ENCODE results near the gene SPATS2L.

Gene SPATS2L

GRCh38 chr2:200498402-200499162 lies 192.1 kb downstream of the SPATS2L start:
- no peak for DNase-seq (ENCODE audit: low read depth in 2 of 2)

GRCh38 chr2:200502196-200502595 lies 195.7 kb downstream of the SPATS2L start:
- DNase-seq (ENCODE audit: low read depth in 2 of 2), result no peak

- no peak for DNase-seq (ENCODE audit: low read depth in 2 of 2)
These were observed 200.2 kb downstream of the SPATS2L start for GRCh38 chr2:200506679-200507078.

- no peak for DNase-seq (ENCODE audit: low read depth in 2 of 2)
These were observed 200.7 kb downstream of the SPATS2L start for GRCh38 chr2:200507179-200507578.

- DNase-seq (ENCODE audit: low read depth in 2 of 2), result no peak
These were observed 202.7 kb downstream of the SPATS2L start for GRCh38 chr2:200509235-200509611.

GRCh38 chr2:200509612-200510433 lies 203.3 kb downstream of the SPATS2L start, which contains the start of gene KCTD18:
Gene KCTD18 (minus strand): TSS chr2:200510068. CDS start chr2:200507016, 3,052 bp downstream.
- DNase-seq (ENCODE audit: low read depth in 2 of 2), result peak; percentile 78 to 91

GRCh38 chr2:200515155-200515554 lies 208.7 kb downstream of the SPATS2L start:
- no peak for DNase-seq (ENCODE audit: low read depth in 2 of 2)

- no peak for DNase-seq (ENCODE audit: low read depth in 2 of 2)
These were observed 216.7 kb downstream of the SPATS2L start for GRCh38 chr2:200523158-200523557.

GRCh38 chr2:200523604-200524003 lies 217.1 kb downstream of the SPATS2L start:
- no peak for DNase-seq (ENCODE audit: low read depth in 2 of 2)

GRCh38 chr2:200525066-200525465 lies 218.6 kb downstream of the SPATS2L start:
- no peak for DNase-seq (ENCODE audit: low read depth in 2 of 2)

- no peak for DNase-seq (ENCODE audit: low read depth in 2 of 2)
These were observed 219.0 kb downstream of the SPATS2L start for GRCh38 chr2:200525551-200525881.

- peak; percentile 93 to 96 for DNase-seq (ENCODE audit: low read depth in 2 of 2)
These were observed 219.6 kb downstream of the SPATS2L start, which contains the start of gene SGO2 for GRCh38 chr2:200525882-200526651. Gene SGO2 (plus strand): TSS chr2:200526207. CDS start chr2:200532976, 6,769 bp downstream.

GRCh38 chr2:200528228-200528627 lies 221.7 kb downstream of the SPATS2L start:
- DNase-seq (ENCODE audit: low read depth in 2 of 2), result no peak

Measured in stimulated activated CD8-positive, alpha-beta memory T cell treated with anti-CD3 and anti-CD28 coated beads, Interleukin-7, amount 100 ng/mL, for 4 hours (primary cell).